GM18909 (cell line): Measurements from ENCODE around the gene SALL3.
A peak's percentile ranks its signal among the peaks of the same experiment; 100 is the strongest.

Source experiments
- ATAC-seq: cut with Tn5 transposase; IDR thresholded peaks from one replicate; pipeline ENCODE4 v1.9.1; 2021; ENCODE audit warnings: mild to moderate bottlenecking; ENCODE audit not compliant: unreplicated experiment, poor library complexity

Gene SALL3

DNA sequence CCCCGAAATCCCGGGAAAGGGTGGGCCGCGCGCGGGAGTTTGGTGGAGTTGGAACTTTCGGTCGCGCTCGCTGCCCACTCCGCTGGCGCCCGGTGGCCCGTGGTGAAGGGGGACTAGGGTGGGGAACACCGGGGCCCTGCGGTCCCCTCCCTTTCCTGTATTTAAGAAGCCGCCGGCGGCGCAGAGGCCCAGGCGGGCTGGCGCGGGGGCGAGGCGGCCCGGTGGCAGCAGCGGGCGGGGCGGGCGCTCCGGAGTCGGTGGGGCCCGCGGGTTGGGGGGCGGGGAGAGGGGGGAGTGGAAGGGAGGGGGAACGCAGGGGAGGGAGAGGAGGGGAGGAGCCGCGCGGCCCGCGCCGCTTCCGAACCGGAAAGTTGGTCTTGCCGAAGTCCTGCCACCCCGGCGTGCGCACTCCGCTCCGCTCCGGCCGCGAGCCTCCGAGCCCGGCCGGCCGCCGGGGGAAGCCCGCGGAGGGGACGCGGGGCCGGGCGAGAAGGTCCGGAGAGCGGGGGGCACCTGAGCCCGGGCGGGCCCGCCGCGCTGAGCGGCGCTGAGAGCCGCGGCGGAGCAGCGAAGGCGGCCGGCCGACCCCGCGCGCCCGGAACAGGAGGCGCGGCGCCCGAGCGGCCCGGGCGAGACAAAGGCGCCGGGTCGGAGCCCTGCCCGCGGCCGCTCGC lies 425 bp upstream of the SALL3 start:
- no peak for ATAC-seq

DNA sequence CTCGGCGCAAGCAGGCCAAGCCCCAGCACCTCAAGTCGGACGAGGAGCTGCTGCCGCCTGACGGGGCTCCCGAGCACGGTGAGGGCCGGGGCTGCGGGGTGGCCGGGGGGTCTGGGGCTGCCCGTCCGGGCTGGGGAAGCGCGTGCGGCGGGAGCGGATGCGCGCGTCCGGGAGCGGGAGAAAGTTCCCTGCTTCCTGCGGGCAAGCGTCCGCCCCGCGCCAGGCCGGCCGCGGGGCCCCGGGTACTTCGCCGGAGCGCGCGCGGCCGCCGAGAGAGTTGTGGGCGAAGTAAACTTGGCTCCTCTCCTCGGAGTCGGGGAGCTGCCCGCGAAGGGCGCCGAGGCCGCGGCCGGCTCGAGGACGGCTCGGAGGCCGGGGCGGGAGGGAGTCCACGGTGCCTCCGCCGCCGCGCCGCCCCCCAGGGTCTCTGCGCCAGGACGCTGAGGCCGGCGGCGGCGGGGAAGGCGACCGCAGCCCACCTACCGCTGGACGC lies 707 bp downstream of the SALL3 start:
- no peak for ATAC-seq

DNA sequence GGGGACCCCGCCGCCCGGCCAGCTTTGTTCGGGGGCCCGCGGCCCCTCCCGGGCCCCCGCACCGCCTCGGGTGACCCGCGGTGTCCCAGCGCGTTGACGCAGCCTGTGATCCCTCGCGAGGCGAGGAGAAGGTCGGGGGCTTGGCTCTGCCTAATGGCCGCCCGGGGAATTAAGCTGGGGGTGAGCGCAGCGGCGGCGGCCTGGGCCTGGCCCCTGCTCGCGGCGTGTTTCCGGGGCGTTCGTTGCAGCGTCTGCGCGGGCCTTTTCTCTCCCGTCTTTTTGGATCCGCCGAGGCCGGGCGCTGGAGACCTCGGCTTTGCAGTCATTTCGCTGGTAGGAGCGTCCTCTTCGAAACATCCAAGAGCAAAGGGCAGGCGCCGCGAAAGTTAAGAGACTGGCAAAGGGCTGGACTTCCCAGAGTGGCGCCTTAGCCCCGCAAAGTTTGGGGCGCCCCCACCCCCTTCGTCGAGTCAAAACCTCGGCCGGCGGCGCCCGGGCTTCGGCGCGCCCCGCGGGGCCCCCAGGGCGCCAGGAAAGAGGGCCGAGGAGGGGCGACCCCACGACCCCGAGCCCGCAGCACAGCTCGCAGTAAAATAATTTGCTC lies 1.3 kb downstream of the SALL3 start:
- ATAC-seq: no peak

DNA sequence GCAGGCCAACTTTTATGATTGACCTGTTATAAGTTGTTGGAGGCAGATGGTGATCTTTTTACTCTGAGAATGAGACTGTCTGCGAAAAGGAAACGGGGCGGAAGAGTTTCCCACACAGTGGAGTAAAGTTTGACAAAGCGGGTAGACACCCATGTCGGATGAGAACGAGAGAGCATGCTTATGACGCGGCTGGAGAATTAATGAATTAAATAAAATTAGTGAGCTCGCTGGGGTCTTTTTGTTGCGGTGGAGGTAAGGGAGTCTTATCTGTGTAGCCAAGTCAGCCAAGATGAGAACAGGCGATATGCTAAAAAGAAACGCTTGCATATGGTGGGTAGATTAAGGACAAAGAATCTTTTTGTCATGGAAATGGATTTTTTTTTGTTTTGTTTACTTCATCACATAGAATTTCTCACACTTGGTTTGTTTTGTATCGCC lies 1.8 kb downstream of the SALL3 start:
- ATAC-seq: no peak

DNA sequence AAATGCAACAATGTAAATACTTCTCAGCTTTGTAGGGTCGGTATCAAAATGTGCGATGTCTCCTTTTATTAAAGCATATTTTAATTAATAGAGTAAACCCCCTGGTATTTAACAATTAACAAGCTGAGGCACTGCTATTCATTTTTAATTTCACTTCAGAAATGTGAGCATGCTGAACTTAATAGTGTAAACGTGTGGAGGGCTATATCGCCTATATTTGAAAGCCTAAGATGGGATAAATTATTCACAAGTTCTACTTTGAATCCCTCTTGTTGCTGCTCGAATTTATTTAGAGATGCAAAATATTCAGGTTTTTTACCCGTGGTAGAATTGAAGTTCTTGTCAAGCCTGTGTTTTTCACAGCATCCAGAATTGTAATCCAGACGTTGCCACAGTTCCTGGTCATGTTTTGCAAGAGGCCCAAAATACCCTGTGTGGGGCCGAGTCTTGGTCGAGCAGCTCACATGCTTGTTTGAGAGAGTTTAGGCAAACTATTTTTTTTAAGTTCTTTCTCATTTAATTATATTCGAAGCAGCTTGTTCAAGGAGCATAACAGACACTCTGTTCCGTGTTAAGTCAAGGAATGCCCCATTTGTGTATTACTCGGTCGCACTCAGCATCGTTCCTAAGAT lies 2.5 kb downstream of the SALL3 start:
- ATAC-seq: no peak

DNA sequence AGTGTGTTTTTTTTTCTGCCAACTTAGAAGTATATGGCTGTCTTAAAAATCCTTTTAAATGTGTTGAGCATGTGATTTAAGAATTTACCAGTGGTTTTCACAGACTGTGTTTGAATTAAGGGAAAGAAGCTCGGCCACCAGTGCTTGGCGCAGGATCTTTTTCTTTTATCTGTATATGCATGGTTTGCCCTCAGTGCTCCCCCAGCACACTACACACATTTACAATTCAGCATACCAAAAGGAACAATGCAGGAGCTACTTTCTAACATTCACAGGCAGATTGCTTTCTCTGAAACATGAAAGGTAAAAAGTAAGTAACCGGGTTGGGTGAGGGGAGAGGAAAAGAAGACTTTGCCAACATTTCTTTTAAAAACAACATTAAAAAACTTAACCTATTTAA lies 3.9 kb downstream of the SALL3 start:
- ATAC-seq: no peak

DNA sequence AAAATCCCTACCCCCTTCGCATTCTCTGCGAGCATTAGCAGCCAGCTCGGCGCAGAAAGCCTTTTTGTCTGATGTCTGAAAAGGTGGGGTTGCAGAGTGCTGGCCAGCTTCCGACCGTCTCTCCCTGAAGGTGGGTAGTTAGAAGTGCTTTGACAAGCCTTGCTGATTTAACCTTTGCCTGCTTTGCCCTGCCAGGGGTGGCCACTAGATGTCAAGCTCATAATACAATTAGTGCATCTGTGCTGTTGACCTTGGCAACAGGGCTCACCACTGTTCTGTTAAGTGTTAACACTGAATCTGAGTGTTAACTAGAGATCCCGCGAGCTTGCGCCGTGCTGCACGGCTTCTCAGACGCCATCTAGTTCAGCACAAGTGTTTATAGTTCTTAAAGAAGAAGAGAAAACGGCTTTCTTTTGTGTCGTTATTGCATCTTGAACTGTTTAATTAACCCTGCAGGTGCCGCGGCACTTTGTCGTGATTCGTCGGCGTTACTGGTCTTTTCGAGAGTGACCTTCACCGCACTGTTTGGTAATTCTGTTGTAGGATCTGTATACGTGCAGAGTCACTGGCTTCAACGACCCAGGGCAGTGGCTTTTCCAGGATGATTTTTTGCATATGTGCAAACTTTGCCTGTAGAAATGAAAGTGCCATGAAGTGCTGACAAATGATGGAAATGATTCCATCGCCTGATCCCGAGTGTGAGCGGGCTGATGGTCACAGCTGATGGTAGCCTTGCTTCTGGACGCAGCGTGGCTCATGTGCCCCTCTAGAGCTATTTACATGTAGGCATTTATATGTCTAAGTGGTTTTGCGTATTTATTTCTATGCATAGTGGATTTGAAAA lies 5.5 kb downstream of the SALL3 start:
- peak; percentile 47 for ATAC-seq

DNA sequence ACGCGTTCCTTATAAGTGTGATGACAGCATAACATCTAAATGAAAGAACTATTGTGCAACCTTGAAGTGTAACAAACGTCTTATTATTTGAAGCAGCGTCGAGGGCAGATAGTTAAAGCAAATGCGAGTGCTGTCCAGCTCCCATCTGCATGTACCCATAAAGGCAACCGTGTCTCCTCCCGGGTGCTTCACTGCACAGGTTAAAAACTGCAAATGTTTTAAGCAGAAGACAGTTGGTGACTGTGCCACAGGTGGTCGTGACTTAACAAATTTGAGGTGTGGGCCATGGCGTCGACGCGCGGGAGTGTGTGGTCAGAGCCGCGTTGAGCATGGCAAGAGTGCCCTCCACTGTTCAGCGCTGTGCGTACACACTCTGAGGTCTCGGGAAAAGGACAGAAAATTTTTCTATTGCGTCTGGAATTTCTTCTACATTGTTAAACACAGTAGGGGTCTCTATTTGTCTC lies 6.4 kb downstream of the SALL3 start:
- ATAC-seq: no peak

DNA sequence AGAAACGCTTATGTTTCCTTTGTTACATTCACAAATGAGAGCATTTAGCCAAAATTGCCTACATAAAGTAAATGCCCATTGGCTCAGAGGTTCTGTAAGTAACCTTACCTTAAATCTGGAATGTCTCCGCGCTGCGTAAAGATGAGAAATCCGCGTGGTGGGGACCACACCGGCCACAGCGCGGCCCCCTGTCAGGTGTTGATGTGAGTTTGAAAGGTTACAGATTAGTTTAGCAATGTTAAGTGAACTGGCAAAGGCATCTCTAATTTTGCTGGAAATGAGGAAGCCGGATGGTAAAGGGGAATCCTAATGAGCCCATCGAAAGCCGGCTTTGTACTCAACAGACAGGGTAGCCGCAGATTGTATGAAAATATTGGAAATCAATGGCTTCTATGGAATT lies 11.8 kb downstream of the SALL3 start:
- ATAC-seq: no peak

DNA sequence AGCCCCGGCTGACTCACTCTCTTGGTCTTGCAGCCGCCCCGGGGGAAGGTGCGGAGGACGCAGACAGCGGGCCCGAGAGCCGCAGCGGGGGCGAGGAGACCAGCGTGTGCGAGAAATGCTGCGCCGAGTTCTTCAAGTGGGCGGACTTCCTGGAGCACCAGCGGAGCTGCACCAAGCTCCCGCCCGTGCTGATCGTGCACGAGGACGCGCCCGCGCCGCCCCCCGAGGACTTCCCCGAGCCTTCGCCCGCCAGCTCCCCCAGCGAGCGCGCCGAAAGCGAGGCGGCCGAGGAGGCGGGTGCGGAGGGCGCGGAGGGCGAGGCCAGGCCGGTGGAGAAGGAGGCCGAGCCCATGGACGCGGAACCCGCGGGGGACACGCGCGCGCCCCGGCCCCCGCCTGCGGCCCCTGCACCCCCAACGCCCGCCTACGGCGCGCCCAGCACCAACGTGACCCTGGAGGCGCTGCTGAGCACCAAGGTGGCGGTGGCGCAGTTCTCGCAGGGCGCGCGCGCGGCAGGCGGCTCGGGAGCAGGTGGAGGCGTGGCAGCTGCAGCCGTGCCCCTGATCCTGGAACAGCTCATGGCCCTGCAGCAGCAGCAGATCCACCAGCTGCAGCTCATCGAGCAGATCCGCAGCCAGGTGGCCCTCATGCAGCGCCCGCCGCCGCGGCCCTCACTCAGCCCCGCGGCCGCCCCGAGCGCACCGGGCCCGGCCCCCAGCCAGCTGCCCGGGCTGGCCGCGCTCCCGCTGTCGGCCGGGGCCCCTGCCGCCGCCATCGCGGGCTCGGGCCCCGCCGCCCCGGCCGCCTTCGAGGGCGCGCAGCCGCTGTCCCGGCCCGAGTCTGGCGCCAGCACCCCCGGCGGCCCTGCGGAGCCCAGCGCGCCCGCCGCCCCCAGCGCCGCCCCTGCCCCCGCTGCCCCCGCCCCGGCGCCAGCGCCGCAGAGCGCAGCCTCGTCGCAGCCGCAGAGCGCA lies 12.7 kb downstream of the SALL3 start:
- no peak for ATAC-seq

DNA sequence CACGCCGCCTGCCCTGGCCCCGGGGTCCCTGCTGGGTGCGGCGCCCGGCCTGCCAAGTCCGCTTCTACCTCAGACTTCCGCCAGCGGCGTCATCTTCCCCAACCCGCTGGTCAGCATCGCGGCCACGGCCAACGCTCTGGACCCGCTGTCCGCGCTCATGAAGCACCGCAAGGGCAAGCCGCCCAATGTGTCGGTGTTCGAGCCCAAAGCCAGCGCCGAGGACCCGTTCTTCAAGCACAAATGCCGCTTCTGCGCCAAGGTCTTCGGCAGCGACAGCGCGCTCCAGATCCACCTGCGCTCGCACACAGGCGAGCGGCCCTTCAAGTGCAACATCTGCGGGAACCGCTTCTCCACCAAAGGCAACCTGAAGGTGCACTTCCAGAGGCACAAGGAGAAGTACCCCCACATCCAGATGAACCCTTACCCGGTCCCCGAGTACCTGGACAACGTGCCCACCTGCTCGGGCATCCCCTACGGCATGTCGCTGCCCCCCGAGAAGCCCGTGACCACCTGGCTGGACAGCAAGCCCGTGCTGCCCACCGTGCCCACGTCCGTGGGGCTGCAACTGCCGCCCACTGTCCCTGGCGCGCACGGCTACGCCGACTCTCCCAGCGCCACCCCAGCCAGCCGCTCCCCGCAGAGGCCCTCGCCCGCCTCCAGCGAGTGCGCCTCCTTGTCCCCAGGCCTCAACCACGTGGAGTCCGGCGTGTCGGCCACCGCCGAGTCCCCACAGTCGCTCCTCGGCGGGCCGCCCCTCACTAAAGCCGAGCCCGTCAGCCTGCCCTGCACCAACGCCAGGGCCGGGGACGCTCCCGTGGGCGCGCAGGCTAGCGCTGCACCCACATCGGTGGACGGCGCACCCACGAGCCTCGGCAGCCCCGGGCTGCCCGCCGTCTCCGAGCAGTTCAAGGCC lies 13.7 kb downstream of the SALL3 start:
- ATAC-seq: no peak

DNA sequence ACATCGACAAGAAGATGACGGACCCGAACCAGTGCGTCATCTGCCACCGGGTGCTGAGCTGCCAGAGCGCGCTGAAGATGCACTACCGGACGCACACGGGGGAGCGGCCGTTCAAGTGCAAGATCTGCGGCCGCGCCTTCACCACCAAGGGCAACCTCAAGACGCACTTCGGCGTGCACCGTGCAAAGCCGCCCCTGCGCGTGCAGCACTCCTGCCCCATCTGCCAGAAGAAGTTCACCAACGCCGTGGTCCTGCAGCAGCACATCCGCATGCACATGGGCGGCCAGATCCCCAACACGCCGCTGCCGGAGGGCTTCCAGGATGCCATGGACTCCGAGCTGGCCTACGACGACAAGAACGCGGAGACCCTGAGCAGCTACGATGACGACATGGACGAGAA lies 14.4 kb downstream of the SALL3 start:
- ATAC-seq: no peak

DNA sequence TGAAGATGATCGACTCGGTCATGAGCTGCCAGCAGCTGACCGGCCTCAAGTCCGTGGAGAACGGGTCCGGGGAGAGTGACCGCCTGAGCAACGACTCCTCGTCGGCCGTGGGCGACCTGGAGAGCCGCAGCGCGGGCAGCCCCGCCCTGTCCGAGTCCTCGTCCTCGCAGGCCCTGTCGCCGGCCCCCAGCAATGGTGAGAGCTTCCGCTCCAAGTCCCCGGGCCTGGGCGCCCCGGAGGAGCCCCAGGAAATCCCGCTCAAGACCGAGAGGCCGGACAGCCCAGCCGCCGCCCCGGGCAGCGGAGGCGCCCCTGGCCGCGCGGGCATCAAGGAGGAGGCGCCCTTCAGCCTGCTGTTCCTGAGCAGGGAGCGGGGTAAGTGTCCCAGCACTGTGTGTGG lies 14.9 kb downstream of the SALL3 start:
- no peak for ATAC-seq

DNA sequence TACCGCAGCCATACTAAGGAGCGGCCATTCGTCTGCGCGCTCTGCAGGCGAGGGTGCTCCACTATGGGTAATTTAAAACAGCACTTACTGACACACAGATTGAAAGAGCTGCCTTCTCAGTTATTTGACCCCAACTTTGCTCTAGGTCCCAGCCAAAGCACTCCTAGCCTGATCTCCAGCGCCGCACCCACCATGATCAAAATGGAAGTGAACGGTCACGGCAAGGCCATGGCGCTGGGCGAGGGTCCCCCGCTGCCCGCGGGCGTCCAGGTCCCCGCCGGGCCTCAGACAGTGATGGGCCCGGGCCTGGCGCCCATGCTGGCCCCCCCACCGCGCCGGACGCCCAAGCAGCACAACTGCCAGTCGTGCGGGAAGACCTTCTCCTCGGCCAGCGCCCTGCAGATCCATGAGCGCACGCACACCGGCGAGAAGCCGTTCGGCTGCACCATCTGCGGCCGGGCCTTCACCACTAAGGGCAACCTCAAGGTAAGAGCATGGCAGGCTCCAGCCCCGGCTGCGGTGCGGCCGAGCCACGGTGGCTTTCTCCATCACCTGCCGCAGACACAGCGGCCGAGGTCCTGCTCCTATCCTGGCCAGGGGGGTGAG lies 15.5 kb downstream of the SALL3 start:
- ATAC-seq: no peak

DNA sequence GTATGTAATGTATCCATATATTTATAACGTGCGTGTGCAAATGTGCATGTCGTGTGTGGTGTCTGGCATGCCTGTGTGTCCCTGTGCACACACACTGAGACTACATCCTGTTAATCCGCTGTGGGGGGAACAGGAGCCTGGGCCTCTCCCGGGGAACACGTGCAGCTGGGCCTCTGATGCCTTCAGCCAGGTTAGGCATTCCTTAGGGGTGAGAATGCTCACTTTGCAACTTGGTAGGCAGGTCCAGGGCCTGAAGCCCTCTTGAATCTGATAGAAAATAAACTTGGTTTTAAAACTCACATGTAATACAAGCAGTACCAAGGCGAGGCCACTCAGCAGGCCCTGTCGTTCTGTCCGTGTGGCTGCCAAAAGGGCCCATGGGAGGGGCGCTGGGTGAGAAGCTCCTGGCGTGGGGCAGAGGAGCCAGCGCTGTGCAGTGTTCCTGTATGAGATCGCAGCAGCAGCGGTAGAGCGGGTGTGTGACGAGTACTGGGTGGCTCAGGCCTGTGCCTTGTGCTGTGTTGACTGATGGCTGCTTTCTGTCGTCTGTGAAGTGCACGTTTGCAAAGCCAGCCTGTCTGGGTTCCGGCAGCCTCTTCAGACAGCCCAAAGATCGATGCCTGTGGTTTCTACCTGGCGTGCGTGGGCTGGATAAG lies 16.2 kb downstream of the SALL3 start:
- no peak for ATAC-seq

DNA sequence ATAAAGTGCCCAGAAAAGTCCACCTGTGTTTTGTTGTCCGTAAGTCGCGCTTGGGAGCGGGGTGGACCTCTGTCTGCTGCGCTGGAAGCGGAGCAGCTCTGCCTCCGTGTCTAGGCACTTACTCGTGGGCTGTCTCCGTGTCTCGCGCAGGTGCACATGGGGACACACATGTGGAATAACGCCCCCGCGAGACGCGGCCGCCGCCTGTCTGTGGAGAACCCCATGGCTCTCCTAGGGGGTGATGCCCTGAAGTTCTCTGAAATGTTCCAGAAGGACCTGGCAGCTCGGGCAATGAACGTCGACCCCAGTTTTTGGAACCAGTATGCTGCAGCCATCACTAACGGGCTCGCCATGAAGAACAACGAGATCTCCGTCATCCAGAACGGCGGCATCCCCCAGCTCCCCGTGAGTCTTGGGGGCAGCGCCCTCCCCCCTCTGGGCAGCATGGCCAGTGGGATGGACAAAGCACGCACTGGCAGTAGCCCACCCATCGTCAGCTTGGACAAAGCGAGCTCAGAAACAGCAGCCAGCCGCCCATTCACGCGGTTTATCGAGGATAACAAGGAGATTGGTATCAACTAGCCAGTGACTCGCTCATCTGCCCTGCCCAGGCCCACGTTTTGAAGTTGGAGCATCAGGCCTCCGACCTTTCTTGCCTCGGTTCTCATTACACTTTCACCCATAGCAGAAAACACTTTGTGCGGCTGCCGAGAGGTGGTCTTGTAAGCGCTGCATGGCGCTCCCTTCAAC lies 17.3 kb downstream of the SALL3 start:
- ATAC-seq: no peak
